ENCODE measurements around the gene CRYBG1.

CRYBG1 gene

GRCh38 chr6:106525882-106526275, 165.4 kb downstream of the CRYBG1 start:
- TF ChIP-seq CTCF (IDR thresholded peaks at IDR 0.05; ENCODE audit: low read depth, low read length): no peak
- no peak overlapping the region for H3K4me3 ChIP-seq (ENCODE audit: low read depth, low read length)

- TF ChIP-seq CTCF (IDR thresholded peaks at IDR 0.05; ENCODE audit: low read depth, low read length): no peak
- H3K4me3 ChIP-seq (ENCODE audit: low read depth, low read length): no peak overlapping the region
These were observed 166.6 kb downstream of the CRYBG1 start for GRCh38 chr6:106527117-106527516.

DNA sequence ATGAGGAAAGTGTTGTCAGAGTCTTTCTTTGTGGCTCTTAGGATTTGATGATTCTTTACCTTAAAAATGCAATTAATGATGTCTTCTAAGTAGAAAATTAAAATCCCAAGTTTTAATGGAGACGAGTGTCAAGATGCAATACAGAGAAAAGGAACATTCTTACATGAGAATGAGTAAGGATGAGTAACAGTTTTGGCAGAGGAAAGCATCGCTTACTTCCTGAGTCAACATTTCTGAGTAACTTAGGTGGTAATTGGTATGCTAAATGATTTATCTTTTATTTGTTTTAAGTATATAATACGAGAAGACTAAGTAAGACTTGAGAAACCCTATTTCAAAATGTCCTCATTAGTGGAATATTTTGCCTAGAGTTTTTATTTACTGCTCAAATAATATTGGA, 167.5 kb downstream of the CRYBG1 start:
- no peak overlapping the region for H3K4me3 ChIP-seq (ENCODE audit: low read depth, low read length)
- TF ChIP-seq CTCF (IDR thresholded peaks at IDR 0.05; ENCODE audit: low read depth, low read length): no peak

DNA sequence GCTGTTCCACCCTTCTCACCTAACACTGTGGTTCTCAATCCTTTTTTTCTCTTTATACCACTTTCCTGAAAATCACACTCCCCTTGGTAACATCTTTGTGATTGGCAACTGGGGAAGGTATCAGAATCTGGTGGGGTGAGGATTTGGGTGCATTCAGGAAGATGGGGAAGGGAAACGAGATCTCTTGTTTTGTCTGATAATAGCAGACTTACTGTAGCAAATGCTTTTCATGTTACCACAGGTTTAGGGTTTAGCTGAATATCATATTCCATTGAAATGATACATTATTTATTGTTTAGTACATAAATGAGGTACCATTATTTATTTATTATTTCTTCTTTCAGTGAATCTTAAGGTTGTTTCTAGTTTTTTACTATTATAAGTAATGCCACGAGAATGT, 168.0 kb downstream of the CRYBG1 start:
- no peak for TF ChIP-seq CTCF (IDR thresholded peaks at IDR 0.05; ENCODE audit: low read depth, low read length)

DNA sequence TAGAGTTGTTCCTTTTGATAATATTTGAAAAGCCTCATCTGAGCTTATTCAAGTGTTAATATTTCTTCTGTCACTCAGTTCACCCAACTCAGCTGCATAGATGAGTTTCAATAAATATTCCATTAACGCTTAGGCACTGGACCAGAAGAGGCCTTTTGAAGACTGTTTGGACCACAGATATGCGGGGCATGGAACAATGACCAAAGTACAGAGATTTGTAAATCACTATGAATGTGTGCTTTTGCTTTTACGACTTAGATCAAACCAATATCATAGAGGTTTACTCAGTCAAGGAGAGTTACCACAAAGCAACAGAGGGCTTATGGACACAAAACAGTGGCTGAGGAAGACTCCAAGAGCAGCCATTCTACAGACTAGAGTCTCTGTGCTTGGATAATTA, 168.9 kb downstream of the CRYBG1 start:
- H3K4me3 ChIP-seq (ENCODE audit: low read depth, low read length): no peak overlapping the region
- TF ChIP-seq CTCF (IDR thresholded peaks at IDR 0.05; ENCODE audit: low read depth, low read length): no peak

More for the DNA sequence above, 168.0 kb downstream of the CRYBG1 start:
- H3K4me3 ChIP-seq (ENCODE audit: low read depth, low read length): no peak overlapping the region

- no peak overlapping the region for H3K4me3 ChIP-seq (ENCODE audit: low read depth, low read length)
- TF ChIP-seq CTCF (IDR thresholded peaks at IDR 0.05; ENCODE audit: low read depth, low read length): no peak
These were observed 169.5 kb downstream of the CRYBG1 start for GRCh38 chr6:106530026-106530425.

GRCh38 chr6:106530502-106530901, 170.0 kb downstream of the CRYBG1 start:
- TF ChIP-seq CTCF (IDR thresholded peaks at IDR 0.05; ENCODE audit: low read depth, low read length): no peak
- H3K4me3 ChIP-seq (ENCODE audit: low read depth, low read length): no peak overlapping the region

All from WI38 (cell line).